HFFc6 (cell line): ENCODE measurements around the gene EBF3. TPM values are rescaled to one million over a fixed set of nuclear protein-coding genes. Genes with fewer than 3 reads are reported as not detected.

Experiments used
- DNase-seq: peaks from one replicate; pipeline ENCODE4 v3.0.0-alpha.2; 2018
- H3K27ac Mint-ChIP-seq: 2 replicates; pipeline ENCODE4 v1.8.0; 2020; ENCODE audit warnings: mild to moderate bottlenecking, mixed read lengths
- H3K27me3 Mint-ChIP-seq: 2 replicates; pipeline ENCODE4 v1.8.0; 2021; ENCODE audit warnings: mild to moderate bottlenecking, moderate library complexity, mixed read lengths; ENCODE audit not compliant: insufficient read depth
- H3K36me3 Mint-ChIP-seq: 2 replicates; pipeline ENCODE4 v1.8.0; 2021; ENCODE audit warnings: low read depth, mixed read lengths
- H3K4me1 Mint-ChIP-seq: 2 replicates; pipeline ENCODE4 v1.8.0; 2020; ENCODE audit warnings: low read depth, mixed read lengths
- H3K4me3 Mint-ChIP-seq: 2 replicates; pipeline ENCODE4 v1.8.0; 2020; ENCODE audit warnings: mild to moderate bottlenecking, moderate library complexity, mixed read lengths
- H3K9me3 Mint-ChIP-seq: 2 replicates; pipeline ENCODE4 v1.8.0; 2020; ENCODE audit warnings: mild to moderate bottlenecking, mixed read lengths
- total RNA-seq, 6 experiments: library from RNA; stranded (reverse); fragmentation: NEBNext Ultra II Directional; extraction: Animal tissue kit (Norgen Biotek cat#: 25700); gene quantifications; 2 replicates in 1 of 6; 3 replicates in 5 of 6; pipeline ENCODE4 v1.2.3, GENCODE V29; 2021
- TF ChIP-seq, protein P1 (sequence below): fragments of 200-600 bp; sonication (generic); IDR thresholded peaks from 2 replicates; pipeline ENCODE4 v1.5.0; 2021; ENCODE audit warnings: antibody characterized with exemption, mild to moderate bottlenecking

EBF3 gene
- total RNA-seq, 6 experiments from 2014 or later = 0.14 to 0.39 (median 0.21) TPM; not detected in 2

DNA sequence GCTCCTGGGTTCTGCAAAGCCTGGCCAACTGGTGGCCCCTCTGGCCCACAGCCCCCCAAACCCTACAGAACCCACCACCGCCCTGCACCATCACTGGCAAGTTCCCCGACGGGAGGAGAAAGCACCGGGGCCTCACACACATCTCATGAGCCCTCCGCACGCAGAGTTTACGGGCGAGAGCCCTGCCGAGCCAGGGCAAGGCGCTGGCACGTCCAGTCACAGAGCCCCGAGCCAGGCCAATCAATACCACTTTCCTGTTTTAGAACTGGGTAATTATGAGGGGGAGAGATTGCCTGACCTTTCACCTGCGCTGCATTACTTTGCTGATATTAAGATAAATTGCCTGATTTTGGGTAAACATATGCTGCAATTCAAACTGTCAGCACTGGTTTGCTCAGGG is 113.3 kb downstream of the EBF3 start:
- Mint-ChIP-seq H3K27ac (no peak overlapping the region), H3K36me3 (no peaks in the 10 kb centered on the region), H3K4me1 (no peaks in the 10 kb centered on the region), H3K27me3 (peaks cover 5% of the 10 kb centered on the region), H3K9me3 (peaks cover 15% of the 10 kb centered on the region; the same call in 1 of the 2 replicates), H3K4me3 (no peak overlapping the region)
- TF ChIP-seq, protein P1, sequence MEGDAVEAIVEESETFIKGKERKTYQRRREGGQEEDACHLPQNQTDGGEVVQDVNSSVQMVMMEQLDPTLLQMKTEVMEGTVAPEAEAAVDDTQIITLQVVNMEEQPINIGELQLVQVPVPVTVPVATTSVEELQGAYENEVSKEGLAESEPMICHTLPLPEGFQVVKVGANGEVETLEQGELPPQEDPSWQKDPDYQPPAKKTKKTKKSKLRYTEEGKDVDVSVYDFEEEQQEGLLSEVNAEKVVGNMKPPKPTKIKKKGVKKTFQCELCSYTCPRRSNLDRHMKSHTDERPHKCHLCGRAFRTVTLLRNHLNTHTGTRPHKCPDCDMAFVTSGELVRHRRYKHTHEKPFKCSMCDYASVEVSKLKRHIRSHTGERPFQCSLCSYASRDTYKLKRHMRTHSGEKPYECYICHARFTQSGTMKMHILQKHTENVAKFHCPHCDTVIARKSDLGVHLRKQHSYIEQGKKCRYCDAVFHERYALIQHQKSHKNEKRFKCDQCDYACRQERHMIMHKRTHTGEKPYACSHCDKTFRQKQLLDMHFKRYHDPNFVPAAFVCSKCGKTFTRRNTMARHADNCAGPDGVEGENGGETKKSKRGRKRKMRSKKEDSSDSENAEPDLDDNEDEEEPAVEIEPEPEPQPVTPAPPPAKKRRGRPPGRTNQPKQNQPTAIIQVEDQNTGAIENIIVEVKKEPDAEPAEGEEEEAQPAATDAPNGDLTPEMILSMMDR = no peak
- no peak for DNase-seq

DNA sequence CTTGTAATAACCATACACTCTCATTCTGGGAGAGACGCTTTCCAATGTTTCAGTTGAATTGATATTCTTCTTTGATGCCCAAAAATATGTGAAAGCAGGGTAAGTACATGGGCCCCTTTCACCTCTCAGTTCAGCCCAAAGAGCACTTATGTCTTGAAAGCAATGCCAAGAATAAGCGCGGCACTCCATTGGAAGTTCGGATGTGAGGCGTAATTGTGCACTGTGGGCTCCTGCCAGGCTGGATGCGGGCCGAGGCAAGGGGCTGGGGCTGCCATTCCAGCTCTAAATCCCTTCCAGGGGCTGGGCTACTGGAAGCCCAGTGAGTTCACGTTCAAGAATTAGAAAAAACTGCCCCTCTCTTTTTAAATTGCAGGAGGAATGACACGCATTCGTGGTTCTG is 113.8 kb downstream of the EBF3 start:
- peaks cover 5% of the 10 kb centered on the region for H3K27me3 Mint-ChIP-seq
- no peak for DNase-seq
- no peak overlapping the region for H3K4me3 Mint-ChIP-seq
- TF ChIP-seq, protein P1 = no peak
- H3K36me3 Mint-ChIP-seq = no peaks in the 10 kb centered on the region
- peaks cover 15% of the 10 kb centered on the region; the same call in 1 of the 2 replicates for H3K9me3 Mint-ChIP-seq
- no peak overlapping the region for H3K27ac Mint-ChIP-seq
- H3K4me1 Mint-ChIP-seq = no peaks in the 10 kb centered on the region

DNA sequence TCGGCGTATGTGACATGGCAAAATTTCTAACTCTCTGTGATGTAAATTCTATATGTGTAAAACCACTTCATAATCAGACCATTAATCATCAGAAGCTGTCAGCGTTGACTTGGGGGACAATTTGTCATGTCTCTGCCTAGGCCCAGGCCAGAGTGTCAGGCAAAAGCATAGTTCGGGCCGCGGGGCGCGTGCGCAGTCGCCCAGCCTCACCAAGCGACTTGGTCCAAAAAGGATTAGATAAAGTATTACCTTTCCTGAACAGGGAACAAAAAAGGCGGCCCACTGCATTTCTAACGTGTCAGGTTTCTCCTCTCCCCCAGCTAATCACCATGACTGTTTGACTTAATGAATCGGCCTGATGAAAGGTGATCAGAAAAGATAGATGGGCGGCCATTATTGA is 114.2 kb downstream of the EBF3 start:
- H3K9me3 Mint-ChIP-seq = peaks cover 15% of the 10 kb centered on the region; the same call in 1 of the 2 replicates
- H3K4me3 Mint-ChIP-seq = no peak overlapping the region
- TF ChIP-seq, protein P1 = no peak
- no peaks in the 10 kb centered on the region for H3K36me3 Mint-ChIP-seq
- no peaks in the 10 kb centered on the region for H3K4me1 Mint-ChIP-seq
- H3K27ac Mint-ChIP-seq = no peak overlapping the region
- DNase-seq = no peak
- H3K27me3 Mint-ChIP-seq = peaks cover 5% of the 10 kb centered on the region

DNA sequence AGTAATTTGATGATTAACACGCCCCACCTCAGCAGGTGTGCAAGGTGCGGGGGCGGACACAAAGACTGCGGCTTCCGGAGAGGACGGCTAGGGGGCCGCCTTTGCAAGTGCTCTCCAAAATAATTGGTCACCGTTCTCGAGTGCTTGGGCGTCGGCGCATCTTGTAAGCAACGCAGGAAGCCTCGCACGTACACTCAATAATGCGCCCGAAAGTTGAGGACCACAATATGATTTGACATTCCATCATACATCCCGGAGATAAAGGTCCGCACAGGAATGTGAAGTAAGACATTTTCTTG is 114.7 kb downstream of the EBF3 start:
- no peak overlapping the region for H3K27ac Mint-ChIP-seq
- no peak for DNase-seq
- no peaks in the 10 kb centered on the region for H3K36me3 Mint-ChIP-seq
- no peaks in the 10 kb centered on the region for H3K4me1 Mint-ChIP-seq
- TF ChIP-seq, protein P1 = no peak
- no peak overlapping the region for H3K4me3 Mint-ChIP-seq
- H3K27me3 Mint-ChIP-seq = peaks cover 5% of the 10 kb centered on the region
- H3K9me3 Mint-ChIP-seq = peaks cover 20% of the 10 kb centered on the region; the same call in 1 of the 2 replicates

DNA sequence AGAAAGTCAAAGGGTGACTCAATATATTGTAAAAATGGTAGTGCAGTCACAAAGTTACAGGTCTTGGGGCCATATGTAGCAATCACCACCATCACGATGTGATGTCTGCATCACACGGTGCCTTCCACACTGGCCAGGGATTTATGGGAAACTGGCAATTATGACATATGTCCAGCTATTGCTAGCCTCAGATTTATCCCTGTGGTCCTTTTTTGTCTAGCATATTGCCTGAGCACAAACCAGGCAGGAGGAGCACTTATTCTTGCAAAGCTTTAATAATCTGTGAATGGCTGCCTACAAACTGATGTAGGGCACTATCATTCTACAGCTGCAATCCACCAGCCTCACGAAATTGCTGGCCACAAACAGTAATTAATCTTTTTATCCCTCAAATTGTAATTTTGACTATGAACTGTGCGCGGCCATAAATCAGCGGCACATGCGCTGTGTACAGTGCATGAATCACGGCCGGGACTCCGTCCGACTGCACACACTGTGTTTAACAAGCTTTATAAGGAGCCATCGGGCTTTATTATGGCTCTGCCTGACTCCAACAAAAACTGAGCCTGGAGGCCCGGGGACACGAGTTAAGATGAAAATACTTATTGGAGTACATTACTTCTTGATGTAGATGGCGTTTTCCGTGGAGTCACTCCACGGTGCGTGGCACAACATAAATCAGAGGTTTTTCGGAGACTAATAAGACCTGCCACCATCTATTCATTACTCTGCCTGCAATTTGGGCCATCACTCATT is 115.2 kb downstream of the EBF3 start:
- Mint-ChIP-seq H3K27ac (no peak overlapping the region), H3K27me3 (no peaks in the 10 kb centered on the region; the same call in 1 of the 2 replicates)

More for the DNA sequence above, 115.2 kb downstream of the EBF3 start:
- no peak for DNase-seq
- Mint-ChIP-seq H3K9me3 (peaks cover 20% of the 10 kb centered on the region; the same call in 1 of the 2 replicates), H3K36me3 (no peaks in the 10 kb centered on the region), H3K4me1 (no peaks in the 10 kb centered on the region), H3K4me3 (no peak overlapping the region)
- TF ChIP-seq, protein P1 = no peak
